Measurements from ENCODE around the gene PAQR7.

PAQR7 gene

DNA sequence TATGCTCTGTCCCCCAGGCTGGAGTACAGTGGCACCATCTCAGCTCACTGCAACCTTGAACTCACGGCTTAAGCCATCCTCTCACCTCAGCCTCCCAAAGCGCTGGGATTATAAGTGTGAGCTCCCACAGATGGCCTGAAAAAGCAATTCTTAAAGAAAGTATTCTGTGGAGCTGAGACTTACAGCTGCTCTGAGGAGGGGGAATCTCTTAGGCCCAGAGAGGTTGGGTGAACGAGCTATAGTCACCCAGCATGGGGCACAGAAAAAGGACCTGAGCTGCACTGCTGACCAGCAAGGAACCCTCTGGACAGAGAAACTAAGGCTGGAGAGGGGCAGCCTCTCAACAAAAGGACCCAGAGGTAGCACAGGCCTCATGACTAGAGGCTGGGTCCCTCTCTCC lies 1.3 kb downstream of the PAQR7 start:
- TF ChIP-seq, protein P1, sequence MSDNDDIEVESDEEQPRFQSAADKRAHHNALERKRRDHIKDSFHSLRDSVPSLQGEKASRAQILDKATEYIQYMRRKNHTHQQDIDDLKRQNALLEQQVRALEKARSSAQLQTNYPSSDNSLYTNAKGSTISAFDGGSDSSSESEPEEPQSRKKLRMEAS (IDR thresholded peaks at IDR 0.05), result no peak
- no peak for TF ChIP-seq ZBTB7A (IDR thresholded peaks at IDR 0.05; ENCODE audit: low read depth)
- no peak for TF ChIP-seq TAF1 (IDR thresholded peaks at IDR 0.05; ENCODE audit: low read depth)
- TF ChIP-seq EP300 (IDR thresholded peaks at IDR 0.05; ENCODE audit: borderline replicate concordance), result no peak

DNA sequence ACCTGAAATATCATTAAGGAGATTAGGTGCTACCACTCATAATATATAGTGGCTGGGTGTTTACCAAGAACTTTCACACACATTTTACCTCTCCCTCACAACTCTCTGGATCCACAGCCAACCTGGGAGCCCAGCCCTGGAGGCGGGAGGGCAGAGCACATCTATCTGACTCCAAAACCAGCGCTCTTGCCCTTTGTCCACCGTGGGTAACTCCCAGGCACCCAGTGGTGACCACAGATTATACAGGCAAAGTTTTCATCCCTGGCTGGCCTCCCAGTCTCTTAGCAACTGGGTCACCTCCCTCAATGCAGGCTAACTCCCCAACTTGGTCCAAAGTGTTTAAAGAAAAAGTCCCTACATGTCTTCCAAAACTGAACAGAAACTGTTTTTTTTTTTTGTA lies 2.4 kb downstream of the PAQR7 start:
- TF ChIP-seq EGR1 (IDR thresholded peaks at IDR 0.05) (no peak), YY1 (IDR thresholded peaks at IDR 0.05; ENCODE audit: low read depth) (no peak), CREB1 (IDR thresholded peaks at IDR 0.05; ENCODE audit: low read depth) (no peak), TAF1 (IDR thresholded peaks at IDR 0.05; ENCODE audit: low read depth) (no peak)
- TF ChIP-seq, protein P2, sequence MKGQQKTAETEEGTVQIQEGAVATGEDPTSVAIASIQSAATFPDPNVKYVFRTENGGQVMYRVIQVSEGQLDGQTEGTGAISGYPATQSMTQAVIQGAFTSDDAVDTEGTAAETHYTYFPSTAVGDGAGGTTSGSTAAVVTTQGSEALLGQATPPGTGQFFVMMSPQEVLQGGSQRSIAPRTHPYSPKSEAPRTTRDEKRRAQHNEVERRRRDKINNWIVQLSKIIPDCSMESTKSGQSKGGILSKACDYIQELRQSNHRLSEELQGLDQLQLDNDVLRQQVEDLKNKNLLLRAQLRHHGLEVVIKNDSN (IDR thresholded peaks at IDR 0.05), result no peak
- TF ChIP-seq, protein P1 (IDR thresholded peaks at IDR 0.05), result no peak

DNA sequence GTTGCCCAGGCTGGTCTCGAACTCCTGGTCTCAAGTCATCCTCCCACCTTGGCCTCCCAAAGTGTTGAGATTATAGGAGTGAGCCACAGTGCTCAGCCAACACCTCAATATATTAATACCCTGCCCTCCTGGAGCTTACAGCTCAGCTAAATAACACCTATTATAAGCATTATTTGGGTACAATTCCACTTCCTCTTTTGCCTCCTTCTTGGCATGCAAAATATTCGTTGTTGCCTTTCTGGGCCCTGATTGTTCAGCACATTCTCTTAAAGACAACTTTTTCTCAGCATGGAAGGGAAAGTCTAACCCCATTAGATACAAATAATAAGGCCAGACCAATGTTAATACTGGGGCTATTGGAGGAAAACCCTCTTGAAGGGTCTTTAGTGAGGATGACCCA lies 2.8 kb downstream of the PAQR7 start:
- TF ChIP-seq CEBPB (IDR thresholded peaks at IDR 0.05) (no peak), EP300 (IDR thresholded peaks at IDR 0.05; ENCODE audit: borderline replicate concordance) (no peak), YY1 (IDR thresholded peaks at IDR 0.05; ENCODE audit: low read depth) (no peak), EGR1 (IDR thresholded peaks at IDR 0.05) (no peak), TAF1 (IDR thresholded peaks at IDR 0.05; ENCODE audit: low read depth) (no peak), FOXM1 (IDR thresholded peaks at IDR 0.05; ENCODE audit: borderline replicate concordance, low read depth) (no peak), NFIC (IDR thresholded peaks at IDR 0.05) (no peak), ZBTB7A (IDR thresholded peaks at IDR 0.05; ENCODE audit: low read depth) (no peak), RAD21 (IDR thresholded peaks at IDR 0.05; ENCODE audit: low read depth) (no peak)
- TF ChIP-seq, protein P2 (IDR thresholded peaks at IDR 0.05), result no peak
- TF ChIP-seq, protein P3, sequence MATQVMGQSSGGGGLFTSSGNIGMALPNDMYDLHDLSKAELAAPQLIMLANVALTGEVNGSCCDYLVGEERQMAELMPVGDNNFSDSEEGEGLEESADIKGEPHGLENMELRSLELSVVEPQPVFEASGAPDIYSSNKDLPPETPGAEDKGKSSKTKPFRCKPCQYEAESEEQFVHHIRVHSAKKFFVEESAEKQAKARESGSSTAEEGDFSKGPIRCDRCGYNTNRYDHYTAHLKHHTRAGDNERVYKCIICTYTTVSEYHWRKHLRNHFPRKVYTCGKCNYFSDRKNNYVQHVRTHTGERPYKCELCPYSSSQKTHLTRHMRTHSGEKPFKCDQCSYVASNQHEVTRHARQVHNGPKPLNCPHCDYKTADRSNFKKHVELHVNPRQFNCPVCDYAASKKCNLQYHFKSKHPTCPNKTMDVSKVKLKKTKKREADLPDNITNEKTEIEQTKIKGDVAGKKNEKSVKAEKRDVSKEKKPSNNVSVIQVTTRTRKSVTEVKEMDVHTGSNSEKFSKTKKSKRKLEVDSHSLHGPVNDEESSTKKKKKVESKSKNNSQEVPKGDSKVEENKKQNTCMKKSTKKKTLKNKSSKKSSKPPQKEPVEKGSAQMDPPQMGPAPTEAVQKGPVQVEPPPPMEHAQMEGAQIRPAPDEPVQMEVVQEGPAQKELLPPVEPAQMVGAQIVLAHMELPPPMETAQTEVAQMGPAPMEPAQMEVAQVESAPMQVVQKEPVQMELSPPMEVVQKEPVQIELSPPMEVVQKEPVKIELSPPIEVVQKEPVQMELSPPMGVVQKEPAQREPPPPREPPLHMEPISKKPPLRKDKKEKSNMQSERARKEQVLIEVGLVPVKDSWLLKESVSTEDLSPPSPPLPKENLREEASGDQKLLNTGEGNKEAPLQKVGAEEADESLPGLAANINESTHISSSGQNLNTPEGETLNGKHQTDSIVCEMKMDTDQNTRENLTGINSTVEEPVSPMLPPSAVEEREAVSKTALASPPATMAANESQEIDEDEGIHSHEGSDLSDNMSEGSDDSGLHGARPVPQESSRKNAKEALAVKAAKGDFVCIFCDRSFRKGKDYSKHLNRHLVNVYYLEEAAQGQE (IDR thresholded peaks at IDR 0.05; ENCODE audit: low read depth), result no peak
- TF ChIP-seq, protein P1 (IDR thresholded peaks at IDR 0.05), result no peak

DNA sequence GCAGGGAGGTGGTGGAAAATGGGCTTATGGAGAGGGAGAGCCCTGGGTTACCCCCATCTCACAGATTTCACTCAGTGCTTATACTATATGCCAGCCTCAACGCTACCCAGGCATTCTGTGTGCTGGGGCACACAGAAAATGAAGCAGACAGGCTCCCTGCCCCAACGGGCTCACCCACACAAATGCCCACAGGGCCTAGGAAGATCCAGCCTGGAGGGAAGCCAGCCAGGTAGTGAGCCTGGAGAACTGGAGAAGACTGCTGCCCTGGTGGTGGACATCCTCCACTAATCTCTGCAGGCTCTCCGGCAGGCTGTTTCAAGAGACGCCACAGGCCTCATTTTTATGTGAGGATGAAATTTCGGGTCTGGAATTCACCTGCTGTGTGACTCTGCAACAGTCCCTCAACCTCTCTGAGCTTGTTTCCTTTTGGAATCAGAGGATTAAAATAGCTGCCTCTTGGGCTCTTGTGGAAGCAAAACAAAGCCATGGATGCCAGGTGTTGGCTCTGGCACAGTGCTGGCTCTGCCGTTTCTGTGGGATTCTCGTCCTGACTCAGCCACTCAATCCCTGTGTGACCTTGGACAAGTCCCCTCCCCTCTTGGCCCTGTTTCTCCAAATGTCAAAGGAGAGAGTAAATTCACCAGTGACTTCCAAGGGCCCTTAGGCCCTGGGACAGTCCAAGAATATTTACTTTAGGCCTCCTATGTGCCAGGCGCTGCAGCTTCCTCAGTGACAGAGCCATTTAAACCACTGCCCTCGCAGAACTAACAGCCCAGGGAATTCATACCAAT lies 3.6 kb downstream of the PAQR7 start:
- TF ChIP-seq YY1 (IDR thresholded peaks at IDR 0.05; ENCODE audit: low read depth) (no peak), FOXM1 (IDR thresholded peaks at IDR 0.05; ENCODE audit: borderline replicate concordance, low read depth) (no peak), RAD21 (IDR thresholded peaks at IDR 0.05; ENCODE audit: low read depth) (no peak), ZBTB7A (IDR thresholded peaks at IDR 0.05; ENCODE audit: low read depth) (no peak), CEBPB (IDR thresholded peaks at IDR 0.05) (no peak)
- TF ChIP-seq, protein P3 (IDR thresholded peaks at IDR 0.05; ENCODE audit: low read depth), result no peak
- TF ChIP-seq, protein P2 (IDR thresholded peaks at IDR 0.05), result no peak

DNA sequence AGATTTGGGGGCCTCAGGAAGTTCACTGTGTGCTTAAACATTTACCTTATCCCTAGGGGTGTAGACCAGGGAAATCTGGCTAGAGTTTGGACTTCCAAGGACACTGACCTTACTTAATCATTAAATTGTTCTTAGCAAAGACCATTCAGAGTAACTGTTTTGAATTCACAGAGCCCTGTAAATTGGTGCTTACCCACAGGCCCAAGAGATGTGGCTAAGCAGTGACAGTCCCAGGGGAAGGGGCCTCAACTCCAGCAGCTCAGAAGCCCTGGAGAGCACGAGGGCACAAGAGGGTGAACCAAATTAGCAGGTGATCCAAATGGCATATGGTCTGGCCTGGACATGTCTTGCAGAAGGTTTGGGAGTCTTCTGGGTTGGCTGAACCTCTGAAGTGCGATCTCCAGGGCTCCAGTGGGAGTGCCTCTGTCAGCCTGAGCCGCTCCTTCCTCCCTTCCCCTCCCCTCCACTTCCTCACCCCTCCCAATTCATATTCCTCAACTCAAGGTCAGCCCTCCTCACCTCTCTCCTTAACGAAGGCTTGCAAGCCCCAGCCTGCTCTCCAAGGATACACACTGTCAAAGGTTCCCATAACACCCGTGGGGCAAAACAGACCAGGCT lies 4.3 kb downstream of the PAQR7 start:
- TF ChIP-seq, protein P3 (IDR thresholded peaks at IDR 0.05; ENCODE audit: low read depth), result no peak
- no peak for TF ChIP-seq TEAD4 (IDR thresholded peaks at IDR 0.05)
- TF ChIP-seq RAD21 (IDR thresholded peaks at IDR 0.05; ENCODE audit: low read depth), result no peak
- TF ChIP-seq FOXM1 (IDR thresholded peaks at IDR 0.05; ENCODE audit: borderline replicate concordance, low read depth), result no peak
- TF ChIP-seq NFIC (IDR thresholded peaks at IDR 0.05), result no peak
